ENCODE measurements around the gene MAML2. TPM values are rescaled to one million over a fixed set of nuclear protein-coding genes. Genes with fewer than 3 reads are reported as not detected.

Gene MAML2
- total and polyA plus RNA-seq, 2 experiments from 2014 or later = 4.7 to 15.3 TPM

GRCh38 chr11:96105944-96106343, 237.1 kb downstream of the MAML2 start:
- no peak for DNase-seq (ENCODE audit: low spot score)
- H3K9me2 ChIP-seq (replicated peaks; ENCODE audit: insufficient read depth) = no peaks in the 10 kb centered on the region
- H4K20me1 ChIP-seq (ENCODE audit: insufficient read depth, poor library complexity, severe bottlenecking) = no peaks in the 10 kb centered on the region
- no peak overlapping the region for H3K4me3 ChIP-seq
- 58% methylated on average over 1 of the region's 1 CpG for WGBS (ENCODE audit: low lambda C conversion rate, missing lambda C conversion rate)
- no peaks in the 10 kb centered on the region for H3K27me3 ChIP-seq
- H3K27ac ChIP-seq = peak overlapping the region; percentile 12
- no peaks in the 10 kb centered on the region for H3K9me3 ChIP-seq (ENCODE audit: low read depth)
- H3K4me1 ChIP-seq (ENCODE audit: insufficient read depth) = no peaks in the 10 kb centered on the region
- H3K79me2 ChIP-seq = peaks cover 16% of the 10 kb centered on the region
- H3K4me2 ChIP-seq = no peak overlapping the region
- no peaks in the 10 kb centered on the region for H3K36me3 ChIP-seq (replicated peaks; ENCODE audit: insufficient read depth, low read depth)
- no peak overlapping the region for H2AFZ ChIP-seq
- no peak for TF ChIP-seq EZH2 (IDR thresholded peaks at IDR 0.05; ENCODE audit: borderline replicate concordance)
- no peak for TF ChIP-seq CTCF (IDR thresholded peaks at IDR 0.05; ENCODE audit: poor library complexity)
- TF ChIP-seq EZH2phosphoT487 (IDR thresholded peaks at IDR 0.05; ENCODE audit: low read depth, severe bottlenecking, unreplicated experiment) = no peak

GRCh38 chr11:96105197-96105895, 237.6 kb downstream of the MAML2 start:
- Histone ChIP-seq H3K79me2 (peaks cover 19% of the 10 kb centered on the region), H2AFZ (no peak overlapping the region), H3K36me3 (replicated peaks; ENCODE audit: insufficient read depth, low read depth) (no peaks in the 10 kb centered on the region), H3K4me3 (no peak overlapping the region), H4K20me1 (ENCODE audit: insufficient read depth, poor library complexity, severe bottlenecking) (no peaks in the 10 kb centered on the region), H3K4me2 (no peak overlapping the region), H3K9me2 (replicated peaks; ENCODE audit: insufficient read depth) (no peaks in the 10 kb centered on the region), H3K4me1 (ENCODE audit: insufficient read depth) (no peaks in the 10 kb centered on the region), H3K27me3 (no peaks in the 10 kb centered on the region), H3K27ac (peak overlapping the region; percentile 12), H3K9me3 (ENCODE audit: low read depth) (no peaks in the 10 kb centered on the region)
- TF ChIP-seq EZH2phosphoT487 (IDR thresholded peaks at IDR 0.05; ENCODE audit: low read depth, severe bottlenecking, unreplicated experiment) (no peak), CTCF (IDR thresholded peaks at IDR 0.05; ENCODE audit: poor library complexity) (no peak), EZH2 (IDR thresholded peaks at IDR 0.05; ENCODE audit: borderline replicate concordance) (no peak)
- DNase-seq (ENCODE audit: low spot score) = no peak
- WGBS (ENCODE audit: low lambda C conversion rate, missing lambda C conversion rate) = 74% methylated on average over 1 of the region's 1 CpG

GRCh38 chr11:96104496-96104895, 238.5 kb downstream of the MAML2 start:
- H2AFZ ChIP-seq = no peak overlapping the region
- H3K4me2 ChIP-seq = no peak overlapping the region
- WGBS (ENCODE audit: low lambda C conversion rate, missing lambda C conversion rate) = 44% methylated on average over 1 of the region's 1 CpG
- DNase-seq (ENCODE audit: low spot score) = no peak
- TF ChIP-seq EZH2 (IDR thresholded peaks at IDR 0.05; ENCODE audit: borderline replicate concordance) (no peak), CTCF (IDR thresholded peaks at IDR 0.05; ENCODE audit: poor library complexity) (no peak)
- peak overlapping the region; percentile 3 for H3K27ac ChIP-seq
- H3K9me2 ChIP-seq (replicated peaks; ENCODE audit: insufficient read depth) = no peaks in the 10 kb centered on the region
- no peaks in the 10 kb centered on the region for H4K20me1 ChIP-seq (ENCODE audit: insufficient read depth, poor library complexity, severe bottlenecking)
- no peaks in the 10 kb centered on the region for H3K9me3 ChIP-seq (ENCODE audit: low read depth)
- no peak overlapping the region for H3K4me3 ChIP-seq
- H3K27me3 ChIP-seq = no peaks in the 10 kb centered on the region
- no peaks in the 10 kb centered on the region for H3K36me3 ChIP-seq (replicated peaks; ENCODE audit: insufficient read depth, low read depth)
- H3K79me2 ChIP-seq = peaks cover 24% of the 10 kb centered on the region
- peaks cover 1% of the 10 kb centered on the region for H3K4me1 ChIP-seq (ENCODE audit: insufficient read depth)

All from hepatocyte (in vitro differentiated cells).